Measurements from ENCODE around the gene SAP30BP.

SAP30BP gene

DNA sequence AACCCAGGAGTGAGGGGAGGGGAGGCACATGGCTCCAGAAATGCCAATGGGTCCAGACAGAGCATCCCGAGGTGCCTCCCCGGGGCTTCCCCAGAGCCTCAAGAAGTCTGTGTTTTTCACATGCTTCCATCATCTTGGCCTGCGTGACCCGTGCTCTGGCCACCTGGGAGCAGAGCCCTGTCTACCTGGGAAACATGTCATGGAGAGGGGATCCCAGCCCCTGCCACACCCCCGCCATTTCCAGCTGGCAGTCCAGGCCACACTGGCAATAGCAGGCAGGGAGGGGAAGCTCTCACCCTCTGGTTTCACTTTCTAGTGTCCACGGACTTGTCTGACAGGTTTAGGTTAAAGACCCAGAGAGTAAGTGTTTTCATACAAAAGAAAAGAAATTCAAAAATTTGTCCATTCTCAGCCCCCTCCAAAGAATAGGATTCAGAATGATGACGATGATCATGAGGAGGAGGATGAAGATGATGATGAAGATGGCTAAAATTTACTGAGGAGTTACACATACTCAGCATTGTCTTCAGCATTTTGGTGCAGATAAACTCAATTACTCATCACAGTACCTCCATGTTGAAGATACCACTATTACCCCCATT is 24.9 kb upstream of the SAP30BP start:
- Histone ChIP-seq H3K4me1 (ENCODE audit: control insufficient read depth, insufficient read depth, low read depth, low read length) (peaks cover 30% of the 10 kb centered on the region), H3K36me3 (ENCODE audit: control insufficient read depth in 1 of 2, insufficient read depth in 2 of 2, low read depth in 1 of 2, low read length in 2 of 2) (peaks cover 10 to 43% of the 10 kb centered on the region in 2 experiments), H2BK12ac (ENCODE audit: low read length in 2 of 2) (no peak overlapping the region), H3K79me1 (replicated peaks; ENCODE audit: low read length, poor library complexity, severe bottlenecking) (peaks cover 12% of the 10 kb centered on the region), H3K9me3 (ENCODE audit: control insufficient read depth, low read length) (no peaks in the 10 kb centered on the region), H4K8ac (ENCODE audit: low read length) (no peak overlapping the region), H3K9ac (ENCODE audit: low read length) (no peak overlapping the region), H3K23ac (ENCODE audit: low read length in 2 of 2) (no peak overlapping the region), H4K91ac (ENCODE audit: low read length) (no peak overlapping the region), H3K27me3 (ENCODE audit: control insufficient read depth in 1 of 2, insufficient read depth in 1 of 2, low read length in 2 of 2) (no peaks in the 10 kb centered on the region), H3K4ac (ENCODE audit: low read depth in 1 of 2, low read length in 2 of 2) (no peak overlapping the region), H3K27ac (ENCODE audit: low read length, poor library complexity, severe bottlenecking) (no peak overlapping the region), H3K4me3 (ENCODE audit: insufficient read depth in 1 of 2, low read depth in 1 of 2, low read length in 2 of 2) (no peak overlapping the region), H2AK5ac (ENCODE audit: low read length, severe bottlenecking) (peak overlapping the region; percentile 82), H3K18ac (ENCODE audit: low read depth in 1 of 2, low read length in 2 of 2) (no peak overlapping the region), H2BK15ac (ENCODE audit: low read depth, poor library complexity, severe bottlenecking) (no peak overlapping the region), H2BK5ac (ENCODE audit: low read depth, low read length, poor library complexity, severe bottlenecking) (no peak overlapping the region), H3K14ac (ENCODE audit: low read length in 2 of 2) (no peak overlapping the region), H2AFZ (ENCODE audit: low read depth, low read length) (no peak overlapping the region), H3K4me2 (ENCODE audit: low read length, poor library complexity, severe bottlenecking) (no peak overlapping the region), H2BK120ac (ENCODE audit: low read depth, low read length) (no peak overlapping the region)
- DNase-seq = no peak
- 97% methylated on average over 5 of the region's 7 CpGs for WGBS

GRCh38 chr17:75642784-75643642 is 24.1 kb upstream of the SAP30BP start:
- H3K4ac ChIP-seq (ENCODE audit: low read depth in 1 of 2, low read length in 2 of 2) = no peak overlapping the region

GRCh38 chr17:75643643-75644017 is 23.5 kb upstream of the SAP30BP start:
- Histone ChIP-seq H3K27me3 (ENCODE audit: control insufficient read depth in 1 of 2, insufficient read depth in 1 of 2, low read length in 2 of 2) (no peaks in the 10 kb centered on the region), H3K18ac (ENCODE audit: low read depth in 1 of 2, low read length in 2 of 2) (no peak overlapping the region), H3K14ac (ENCODE audit: low read length in 2 of 2) (no peak overlapping the region), H2AK5ac (ENCODE audit: low read length, severe bottlenecking) (peak overlapping the region; percentile 71), H2BK120ac (ENCODE audit: low read depth, low read length) (no peak overlapping the region), H2BK15ac (ENCODE audit: low read depth, poor library complexity, severe bottlenecking) (no peak overlapping the region), H3K9ac (ENCODE audit: low read length) (no peak overlapping the region), H3K4me1 (ENCODE audit: control insufficient read depth, insufficient read depth, low read depth, low read length) (peaks cover 30% of the 10 kb centered on the region), H4K91ac (ENCODE audit: low read length) (no peak overlapping the region), H3K27ac (ENCODE audit: low read length, poor library complexity, severe bottlenecking) (no peak overlapping the region), H3K23ac (ENCODE audit: low read length in 2 of 2) (no peak overlapping the region), H3K79me1 (replicated peaks; ENCODE audit: low read length, poor library complexity, severe bottlenecking) (peaks cover 15% of the 10 kb centered on the region), H3K4me3 (ENCODE audit: insufficient read depth in 1 of 2, low read depth in 1 of 2, low read length in 2 of 2) (no peak overlapping the region), H3K4ac (ENCODE audit: low read depth in 1 of 2, low read length in 2 of 2) (no peak overlapping the region), H3K4me2 (ENCODE audit: low read length, poor library complexity, severe bottlenecking) (no peak overlapping the region), H4K8ac (ENCODE audit: low read length) (no peak overlapping the region), H3K36me3 (ENCODE audit: control insufficient read depth in 1 of 2, insufficient read depth in 2 of 2, low read depth in 1 of 2, low read length in 2 of 2) (peaks cover 14 to 40% of the 10 kb centered on the region in 2 experiments), H2BK5ac (ENCODE audit: low read depth, low read length, poor library complexity, severe bottlenecking) (no peak overlapping the region), H2BK12ac (ENCODE audit: low read length in 2 of 2) (no peak overlapping the region), H3K9me3 (ENCODE audit: control insufficient read depth, low read length) (no peaks in the 10 kb centered on the region), H2AFZ (ENCODE audit: low read depth, low read length) (no peak overlapping the region)
- 93% methylated on average over 7 of the region's 7 CpGs for WGBS
- no peak for DNase-seq

More at GRCh38 chr17:75642784-75643642, 24.1 kb upstream of the SAP30BP start:
- H2BK5ac ChIP-seq (ENCODE audit: low read depth, low read length, poor library complexity, severe bottlenecking) = no peak overlapping the region
- no peak overlapping the region for H2BK12ac ChIP-seq (ENCODE audit: low read length in 2 of 2)
- H3K23ac ChIP-seq (ENCODE audit: low read length in 2 of 2) = no peak overlapping the region
- H3K4me2 ChIP-seq (ENCODE audit: low read length, poor library complexity, severe bottlenecking) = no peak overlapping the region
- no peak overlapping the region for H3K4me3 ChIP-seq (ENCODE audit: insufficient read depth in 1 of 2, low read depth in 1 of 2, low read length in 2 of 2)
- no peak overlapping the region for H2AFZ ChIP-seq (ENCODE audit: low read depth, low read length)
- no peak for DNase-seq
- H3K18ac ChIP-seq (ENCODE audit: low read depth in 1 of 2, low read length in 2 of 2) = no peak overlapping the region
- H4K8ac ChIP-seq (ENCODE audit: low read length) = no peak overlapping the region
- 94% methylated on average over 17 of the region's 17 CpGs for WGBS
- H3K79me1 ChIP-seq (replicated peaks; ENCODE audit: low read length, poor library complexity, severe bottlenecking) = peaks cover 15% of the 10 kb centered on the region
- no peaks in the 10 kb centered on the region for H3K9me3 ChIP-seq (ENCODE audit: control insufficient read depth, low read length)
- H3K27ac ChIP-seq (ENCODE audit: low read length, poor library complexity, severe bottlenecking) = no peak overlapping the region
- no peaks in the 10 kb centered on the region for H3K27me3 ChIP-seq (ENCODE audit: control insufficient read depth in 1 of 2, insufficient read depth in 1 of 2, low read length in 2 of 2)
- no peak overlapping the region for H2BK120ac ChIP-seq (ENCODE audit: low read depth, low read length)
- peaks cover 30% of the 10 kb centered on the region for H3K4me1 ChIP-seq (ENCODE audit: control insufficient read depth, insufficient read depth, low read depth, low read length)
- H2AK5ac ChIP-seq (ENCODE audit: low read length, severe bottlenecking) = peak overlapping the region; percentile 71
- H3K14ac ChIP-seq (ENCODE audit: low read length in 2 of 2) = no peak overlapping the region
- no peak overlapping the region for H2BK15ac ChIP-seq (ENCODE audit: low read depth, poor library complexity, severe bottlenecking)
- H4K91ac ChIP-seq (ENCODE audit: low read length) = no peak overlapping the region
- H3K36me3 ChIP-seq (ENCODE audit: control insufficient read depth in 1 of 2, insufficient read depth in 2 of 2, low read depth in 1 of 2, low read length in 2 of 2) = peaks cover 12 to 40% of the 10 kb centered on the region in 2 experiments
- no peak overlapping the region for H3K9ac ChIP-seq (ENCODE audit: low read length)

DNA sequence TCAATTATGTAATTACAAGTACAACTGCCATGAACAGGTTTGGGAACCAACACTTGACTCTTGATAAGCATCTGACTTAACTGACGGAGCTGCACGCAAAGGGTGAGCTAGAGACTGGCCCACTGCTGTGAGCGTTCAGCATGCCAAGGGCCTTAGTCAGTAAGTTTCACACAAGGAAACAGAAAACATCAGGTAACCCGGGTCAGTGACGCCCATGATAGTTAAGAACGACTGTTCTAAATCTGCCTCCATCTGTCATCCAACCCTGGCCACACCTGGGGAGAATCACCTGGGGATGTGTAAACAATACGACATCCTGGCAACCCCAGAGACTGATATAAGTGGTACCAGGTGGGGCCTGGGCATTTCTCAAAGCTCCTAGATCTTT is 21.6 kb upstream of the SAP30BP start:
- WGBS = 70% methylated on average over 7 of the region's 7 CpGs

More for the DNA sequence above, 21.6 kb upstream of the SAP30BP start:
- Histone ChIP-seq H2BK120ac (ENCODE audit: low read depth, low read length) (no peak overlapping the region), H2BK15ac (ENCODE audit: low read depth, poor library complexity, severe bottlenecking) (no peak overlapping the region), H3K79me1 (replicated peaks; ENCODE audit: low read length, poor library complexity, severe bottlenecking) (peaks cover 15% of the 10 kb centered on the region), H3K14ac (ENCODE audit: low read length in 2 of 2) (no peak overlapping the region), H3K23ac (ENCODE audit: low read length in 2 of 2) (no peak overlapping the region), H3K4ac (ENCODE audit: low read depth in 1 of 2, low read length in 2 of 2) (no peak overlapping the region), H4K8ac (ENCODE audit: low read length) (no peak overlapping the region), H3K27ac (ENCODE audit: low read length, poor library complexity, severe bottlenecking) (peak overlapping the region; percentile 99), H2AK5ac (ENCODE audit: low read length, severe bottlenecking) (peak overlapping the region; percentile 99), H3K9me3 (ENCODE audit: control insufficient read depth, low read length) (no peaks in the 10 kb centered on the region), H3K18ac (ENCODE audit: low read depth in 1 of 2, low read length in 2 of 2) (no peak overlapping the region), H2BK12ac (ENCODE audit: low read length in 2 of 2) (no peak overlapping the region), H3K4me2 (ENCODE audit: low read length, poor library complexity, severe bottlenecking) (no peak overlapping the region), H2AFZ (ENCODE audit: low read depth, low read length) (no peak overlapping the region), H2BK5ac (ENCODE audit: low read depth, low read length, poor library complexity, severe bottlenecking) (peak overlapping the region; percentile 98), H3K36me3 (ENCODE audit: control insufficient read depth in 1 of 2, insufficient read depth in 2 of 2, low read depth in 1 of 2, low read length in 2 of 2) (peaks cover 32 to 44% of the 10 kb centered on the region in 2 experiments), H3K4me3 (ENCODE audit: insufficient read depth in 1 of 2, low read depth in 1 of 2, low read length in 2 of 2) (no peak overlapping the region), H3K27me3 (ENCODE audit: control insufficient read depth in 1 of 2, insufficient read depth in 1 of 2, low read length in 2 of 2) (no peaks in the 10 kb centered on the region), H3K4me1 (ENCODE audit: control insufficient read depth, insufficient read depth, low read depth, low read length) (peaks cover 30% of the 10 kb centered on the region), H3K9ac (ENCODE audit: low read length) (no peak overlapping the region), H4K91ac (ENCODE audit: low read length) (no peak overlapping the region)
- peak; percentile 50 for DNase-seq

Measured in mesenchymal stem cell (in vitro differentiated cells and primary cell).